ENCODE measurements around the gene CITED4.

The CITED4 gene

GRCh38 chr1:40851643-40852042 is 10.5 kb downstream of the CITED4 start:
- DNase-seq = no peak

- DNase-seq = peak; percentile 82
These were observed 12.2 kb downstream of the CITED4 start for GRCh38 chr1:40849801-40850592.

GRCh38 chr1:40848530-40849189 is 13.5 kb downstream of the CITED4 start:
- no peak for DNase-seq

- DNase-seq = no peak
These were observed 15.0 kb downstream of the CITED4 start for GRCh38 chr1:40847023-40847745.

GRCh38 chr1:40845895-40846294 is 16.3 kb downstream of the CITED4 start:
- no peak for DNase-seq

GRCh38 chr1:40844887-40845878 is 17.0 kb downstream of the CITED4 start:
- no peak for DNase-seq

- DNase-seq = no peak
These were observed 18.1 kb downstream of the CITED4 start for GRCh38 chr1:40844079-40844478.

- DNase-seq = no peak
These were observed 19.5 kb downstream of the CITED4 start for GRCh38 chr1:40842691-40843090.

GRCh38 chr1:40842207-40842606 is 20.0 kb downstream of the CITED4 start:
- no peak for DNase-seq

- no peak for DNase-seq
These were observed 20.6 kb downstream of the CITED4 start for GRCh38 chr1:40841602-40842001.

- DNase-seq = no peak
These were observed 21.4 kb downstream of the CITED4 start for GRCh38 chr1:40840526-40841323.

GRCh38 chr1:40839943-40840335 is 22.2 kb downstream of the CITED4 start:
- DNase-seq = no peak

GRCh38 chr1:40838980-40839942 is 22.9 kb downstream of the CITED4 start:
- no peak for DNase-seq

GRCh38 chr1:40838045-40838979 is 23.9 kb downstream of the CITED4 start:
- no peak for DNase-seq

- no peak for DNase-seq
These were observed 24.6 kb downstream of the CITED4 start for GRCh38 chr1:40837601-40838000.

GRCh38 chr1:40836283-40836682 is 25.9 kb downstream of the CITED4 start:
- DNase-seq = no peak

GRCh38 chr1:40834968-40835545 is 27.1 kb downstream of the CITED4 start:
- no peak for DNase-seq

GRCh38 chr1:40833979-40834378 is 28.2 kb downstream of the CITED4 start:
- DNase-seq = no peak

Measured in CD4-positive, alpha-beta T cell treated with Interleukin-12 subunit alpha and Interleukin-12 subunit beta, for 1 hour (primary cell).